Measurements from ENCODE around the gene ADCK2.
"Not testable (repeated sequence)": the region's sequence is repeated elsewhere in the genome, so short reads cannot be mapped to it uniquely, and the experiment has no call there.

The ADCK2 gene

DNA sequence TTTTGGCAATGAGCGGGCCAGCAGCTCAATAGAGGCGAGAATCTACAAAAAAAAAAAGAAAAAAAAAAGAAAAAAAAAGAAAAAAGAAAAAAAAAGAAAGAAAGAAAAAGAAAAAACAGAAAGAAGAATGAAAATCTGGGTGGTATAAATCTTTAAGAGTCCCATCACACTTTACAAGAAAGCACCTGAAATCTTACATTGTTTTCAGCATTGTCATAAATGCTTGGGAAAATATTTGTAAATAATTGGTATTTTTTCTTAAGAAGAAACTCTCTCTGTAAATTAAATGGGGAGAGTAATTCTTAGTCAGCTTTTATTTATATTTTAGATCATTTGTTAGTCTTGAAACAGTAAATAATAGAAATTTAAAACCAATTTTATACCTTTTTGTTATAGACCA lies 62.0 kb downstream of the ADCK2 start:
- Histone ChIP-seq H4K20me1 (ENCODE audit: insufficient read depth, low read length) (no peaks in the 10 kb centered on the region), H3K36me3 (ENCODE audit: insufficient read depth, low read length) (peaks cover 16% of the 10 kb centered on the region; the same call in 1 of the 2 replicates), H3K9me3 (ENCODE audit: low read length) (no peaks in the 10 kb centered on the region), H3K79me2 (ENCODE audit: insufficient read depth, low read length) (no peaks in the 10 kb centered on the region), H3K9ac (ENCODE audit: low read length) (no peak overlapping the region), H3K9me2 (ENCODE audit: low read depth, low read length) (no peaks in the 10 kb centered on the region), H3K4me3 (ENCODE audit: low read depth, low read length, poor library complexity, severe bottlenecking) (no peak overlapping the region), H3K4me2 (ENCODE audit: low read length) (no peak overlapping the region), H3K27ac (ENCODE audit: low read depth, low read length, poor library complexity, severe bottlenecking) (no peak overlapping the region), H3F3A (ENCODE audit: insufficient read depth, low read length) (no peaks in the 10 kb centered on the region), H3K4me1 (ENCODE audit: insufficient read depth, low read length, severe bottlenecking) (no peaks in the 10 kb centered on the region), H3K27me3 (ENCODE audit: insufficient read depth, low read length) (no peaks in the 10 kb centered on the region), H2AFZ (ENCODE audit: low read length) (no peak overlapping the region)
- TF ChIP-seq, protein P1, sequence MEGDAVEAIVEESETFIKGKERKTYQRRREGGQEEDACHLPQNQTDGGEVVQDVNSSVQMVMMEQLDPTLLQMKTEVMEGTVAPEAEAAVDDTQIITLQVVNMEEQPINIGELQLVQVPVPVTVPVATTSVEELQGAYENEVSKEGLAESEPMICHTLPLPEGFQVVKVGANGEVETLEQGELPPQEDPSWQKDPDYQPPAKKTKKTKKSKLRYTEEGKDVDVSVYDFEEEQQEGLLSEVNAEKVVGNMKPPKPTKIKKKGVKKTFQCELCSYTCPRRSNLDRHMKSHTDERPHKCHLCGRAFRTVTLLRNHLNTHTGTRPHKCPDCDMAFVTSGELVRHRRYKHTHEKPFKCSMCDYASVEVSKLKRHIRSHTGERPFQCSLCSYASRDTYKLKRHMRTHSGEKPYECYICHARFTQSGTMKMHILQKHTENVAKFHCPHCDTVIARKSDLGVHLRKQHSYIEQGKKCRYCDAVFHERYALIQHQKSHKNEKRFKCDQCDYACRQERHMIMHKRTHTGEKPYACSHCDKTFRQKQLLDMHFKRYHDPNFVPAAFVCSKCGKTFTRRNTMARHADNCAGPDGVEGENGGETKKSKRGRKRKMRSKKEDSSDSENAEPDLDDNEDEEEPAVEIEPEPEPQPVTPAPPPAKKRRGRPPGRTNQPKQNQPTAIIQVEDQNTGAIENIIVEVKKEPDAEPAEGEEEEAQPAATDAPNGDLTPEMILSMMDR (IDR thresholded peaks at IDR 0.05; ENCODE audit: low read length): no peak
- no peak for TF ChIP-seq EZH2 (IDR thresholded peaks at IDR 0.05; ENCODE audit: borderline replicate concordance, low read length)

DNA sequence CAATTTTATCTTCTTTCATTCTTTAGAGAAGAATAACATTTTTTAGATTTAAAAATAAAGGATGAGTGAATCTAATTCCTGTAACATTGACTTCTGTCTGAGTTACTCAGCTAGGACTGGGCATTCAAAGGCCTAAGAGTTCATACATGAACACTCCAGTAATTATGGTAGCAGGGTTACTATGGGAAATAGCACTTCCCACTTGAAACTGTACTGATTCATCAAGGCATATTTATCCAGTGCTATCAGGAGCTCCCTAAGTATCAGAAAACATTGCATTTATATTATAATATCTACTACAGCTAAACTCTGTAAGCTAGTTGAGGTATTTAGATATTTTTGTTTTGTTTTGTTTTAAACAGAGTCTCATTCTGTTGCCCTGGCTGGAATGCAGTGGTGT lies 65.5 kb downstream of the ADCK2 start:
- Histone ChIP-seq H3K9me2 (ENCODE audit: low read depth, low read length) (no peaks in the 10 kb centered on the region), H3K27me3 (ENCODE audit: insufficient read depth, low read length) (no peaks in the 10 kb centered on the region), H4K20me1 (ENCODE audit: insufficient read depth, low read length) (no peaks in the 10 kb centered on the region), H3K9ac (ENCODE audit: low read length) (no peak overlapping the region), H3K4me3 (ENCODE audit: low read depth, low read length, poor library complexity, severe bottlenecking) (no peak overlapping the region), H3K4me2 (ENCODE audit: low read length) (no peak overlapping the region), H3K27ac (ENCODE audit: low read depth, low read length, poor library complexity, severe bottlenecking) (no peak overlapping the region), H3K9me3 (ENCODE audit: low read length) (no peaks in the 10 kb centered on the region), H3K79me2 (ENCODE audit: insufficient read depth, low read length) (no peaks in the 10 kb centered on the region), H3K36me3 (ENCODE audit: insufficient read depth, low read length) (peaks cover 19% of the 10 kb centered on the region; the same call in 1 of the 2 replicates), H3K4me1 (ENCODE audit: insufficient read depth, low read length, severe bottlenecking) (no peaks in the 10 kb centered on the region), H3F3A (ENCODE audit: insufficient read depth, low read length) (no peaks in the 10 kb centered on the region), H2AFZ (ENCODE audit: low read length) (no peak overlapping the region)
- no peak for TF ChIP-seq EZH2 (IDR thresholded peaks at IDR 0.05; ENCODE audit: borderline replicate concordance, low read length)
- TF ChIP-seq, protein P1 (IDR thresholded peaks at IDR 0.05; ENCODE audit: low read length): no peak

DNA sequence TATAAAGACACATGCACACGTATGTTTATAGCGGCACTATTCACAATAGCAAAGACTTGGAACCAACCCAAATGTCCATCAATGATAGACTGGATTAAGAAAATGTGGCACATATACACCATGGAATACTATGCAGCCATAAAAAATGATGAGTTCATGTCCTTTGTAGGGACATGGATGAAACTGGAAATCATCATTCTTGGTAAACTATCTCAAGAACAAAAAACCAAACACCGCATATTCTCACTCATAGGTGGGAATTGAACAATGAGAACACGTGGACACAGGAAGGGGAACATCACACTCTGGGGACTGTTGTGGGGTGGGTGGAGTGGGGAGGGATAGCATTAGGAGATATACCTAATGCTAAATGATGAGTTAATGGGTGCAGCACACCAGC lies 70.5 kb downstream of the ADCK2 start:
- not testable (repeated sequence) for H3F3A ChIP-seq (ENCODE audit: insufficient read depth, low read length); H3K27me3 ChIP-seq (ENCODE audit: insufficient read depth, low read length); H3K4me2 ChIP-seq (ENCODE audit: low read length); H3K4me3 ChIP-seq (ENCODE audit: low read depth, low read length, poor library complexity, severe bottlenecking); H3K79me2 ChIP-seq (ENCODE audit: insufficient read depth, low read length); H3K9ac ChIP-seq (ENCODE audit: low read length); H4K20me1 ChIP-seq (ENCODE audit: insufficient read depth, low read length); H3K4me1 ChIP-seq (ENCODE audit: insufficient read depth, low read length, severe bottlenecking); H2AFZ ChIP-seq (ENCODE audit: low read length); H3K9me3 ChIP-seq (ENCODE audit: low read length); H3K27ac ChIP-seq (ENCODE audit: low read depth, low read length, poor library complexity, severe bottlenecking); H3K9me2 ChIP-seq (ENCODE audit: low read depth, low read length)
- H3K36me3 ChIP-seq (ENCODE audit: insufficient read depth, low read length): peaks cover 35% of the 10 kb centered on the region; the same call in 1 of the 2 replicates

DNA sequence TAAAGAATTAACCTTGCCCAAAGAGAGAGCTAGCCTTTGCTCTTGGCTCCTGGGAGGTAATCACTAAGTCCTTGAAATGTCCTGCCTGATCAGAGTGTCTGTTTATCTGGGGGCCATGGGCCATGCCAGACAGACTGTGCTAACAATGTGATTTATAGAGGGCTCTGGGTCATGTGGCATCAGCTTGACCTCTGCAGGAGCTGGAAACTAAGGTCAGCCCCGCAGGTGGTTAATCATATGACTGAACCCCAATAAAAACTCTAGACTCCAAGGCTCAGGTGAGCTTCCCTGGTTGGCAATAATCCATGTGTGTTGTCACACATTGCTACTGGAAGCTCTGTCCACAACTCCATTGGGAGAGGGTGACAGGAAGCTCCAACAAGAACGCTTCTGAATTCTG lies 71.3 kb downstream of the ADCK2 start:
- no peak overlapping the region for H2AFZ ChIP-seq (ENCODE audit: low read length)
- H3K9me2 ChIP-seq (ENCODE audit: low read depth, low read length): no peaks in the 10 kb centered on the region
- peaks cover 29% of the 10 kb centered on the region; the same call in 1 of the 2 replicates for H3K36me3 ChIP-seq (ENCODE audit: insufficient read depth, low read length)
- H3F3A ChIP-seq (ENCODE audit: insufficient read depth, low read length): no peaks in the 10 kb centered on the region
- H3K4me2 ChIP-seq (ENCODE audit: low read length): no peak overlapping the region
- H3K27me3 ChIP-seq (ENCODE audit: insufficient read depth, low read length): no peaks in the 10 kb centered on the region
- no peaks in the 10 kb centered on the region for H4K20me1 ChIP-seq (ENCODE audit: insufficient read depth, low read length)
- H3K27ac ChIP-seq (ENCODE audit: low read depth, low read length, poor library complexity, severe bottlenecking): no peak overlapping the region
- H3K4me1 ChIP-seq (ENCODE audit: insufficient read depth, low read length, severe bottlenecking): no peaks in the 10 kb centered on the region
- no peaks in the 10 kb centered on the region for H3K9me3 ChIP-seq (ENCODE audit: low read length)
- H3K9ac ChIP-seq (ENCODE audit: low read length): no peak overlapping the region
- H3K79me2 ChIP-seq (ENCODE audit: insufficient read depth, low read length): no peaks in the 10 kb centered on the region
- TF ChIP-seq EZH2 (IDR thresholded peaks at IDR 0.05; ENCODE audit: borderline replicate concordance, low read length): no peak
- TF ChIP-seq, protein P1 (IDR thresholded peaks at IDR 0.05; ENCODE audit: low read length): no peak
- H3K4me3 ChIP-seq (ENCODE audit: low read depth, low read length, poor library complexity, severe bottlenecking): no peak overlapping the region
